Astrocyte of the cerebellum (primary cell): Measurements from ENCODE around the gene WFDC2.

Experiments used
- DNase-seq: peaks from one replicate; pipeline ENCODE4 v3.0.0-alpha.2; 2011; ENCODE audit warnings: low read depth
- H3K4me3 ChIP-seq: 2 replicates; pipeline ENCODE4 v1.5.1; 2011; ENCODE audit warnings: mild to moderate bottlenecking, low read depth, low read length, moderate library complexity
- CTCF ChIP-seq: IDR thresholded peaks from 2 replicates; pipeline ENCODE4 v1.5.1; 2012; ENCODE audit warnings: low read length, low read depth, moderate library complexity, mild to moderate bottlenecking; ENCODE audit errors: missing control alignments
- in situ Hi-C: cut with HindIII; loops from 2 replicates; pipeline ENCODE4 v1.10.0; 2017; ENCODE audit warnings: low sequenced_read_pairs

Gene WFDC2

GRCh38 chr20:45461225-45461624, 8.3 kb upstream of the WFDC2 start:
- DNase-seq, result no peak
- H3K4me3 ChIP-seq, result no peak overlapping the region
- in situ Hi-C loops, result no loop called here
- TF ChIP-seq CTCF, result no peak

- in situ Hi-C loops, result no loop called here
- no peak overlapping the region for H3K4me3 ChIP-seq
- no peak for DNase-seq
- TF ChIP-seq CTCF, result no peak
Measured at GRCh38 chr20:45462711-45463509, 6.6 kb upstream of the WFDC2 start.

GRCh38 chr20:45463709-45464108, 5.8 kb upstream of the WFDC2 start:
- no peak overlapping the region for H3K4me3 ChIP-seq
- no peak for DNase-seq
- in situ Hi-C loops, result no loop called here
- TF ChIP-seq CTCF, result no peak

GRCh38 chr20:45465491-45466266, 3.9 kb upstream of the WFDC2 start:
- in situ Hi-C loops, result no loop called here
- DNase-seq, result no peak
- no peak for TF ChIP-seq CTCF
- no peak overlapping the region for H3K4me3 ChIP-seq

- in situ Hi-C loops, result no loop called here
- no peak for DNase-seq
Measured at GRCh38 chr20:45467172-45467571, 2.4 kb upstream of the WFDC2 start.

GRCh38 chr20:45467861-45468260, 1.7 kb upstream of the WFDC2 start:
- in situ Hi-C loops, result no loop called here
- no peak overlapping the region for H3K4me3 ChIP-seq
- no peak for DNase-seq
- TF ChIP-seq CTCF, result no peak

More at GRCh38 chr20:45467172-45467571, 2.4 kb upstream of the WFDC2 start:
- no peak overlapping the region for H3K4me3 ChIP-seq
- no peak for TF ChIP-seq CTCF
